ENCODE measurements around the gene FNDC4.

The FNDC4 gene

DNA sequence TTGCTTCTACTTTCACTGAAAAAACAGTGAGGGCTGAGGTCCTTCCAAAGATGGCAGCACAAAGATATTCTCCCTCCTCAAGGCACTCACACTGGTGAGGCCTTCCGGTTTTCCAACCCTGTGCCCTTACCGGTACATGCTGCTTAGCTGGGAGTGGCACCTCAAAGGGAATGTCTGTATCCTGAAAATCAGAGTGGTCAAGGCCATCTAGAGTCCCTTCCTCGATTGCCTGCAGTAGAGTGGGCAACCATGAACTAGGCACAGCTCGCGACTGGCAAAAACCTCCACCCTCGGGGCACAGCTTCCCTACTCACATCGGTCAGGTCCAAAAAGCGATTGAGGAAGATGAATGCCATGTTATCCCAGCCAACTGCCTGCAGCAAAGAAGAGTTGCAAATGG is 49.4 kb downstream of the FNDC4 start:
- TF ChIP-seq, protein P1, sequence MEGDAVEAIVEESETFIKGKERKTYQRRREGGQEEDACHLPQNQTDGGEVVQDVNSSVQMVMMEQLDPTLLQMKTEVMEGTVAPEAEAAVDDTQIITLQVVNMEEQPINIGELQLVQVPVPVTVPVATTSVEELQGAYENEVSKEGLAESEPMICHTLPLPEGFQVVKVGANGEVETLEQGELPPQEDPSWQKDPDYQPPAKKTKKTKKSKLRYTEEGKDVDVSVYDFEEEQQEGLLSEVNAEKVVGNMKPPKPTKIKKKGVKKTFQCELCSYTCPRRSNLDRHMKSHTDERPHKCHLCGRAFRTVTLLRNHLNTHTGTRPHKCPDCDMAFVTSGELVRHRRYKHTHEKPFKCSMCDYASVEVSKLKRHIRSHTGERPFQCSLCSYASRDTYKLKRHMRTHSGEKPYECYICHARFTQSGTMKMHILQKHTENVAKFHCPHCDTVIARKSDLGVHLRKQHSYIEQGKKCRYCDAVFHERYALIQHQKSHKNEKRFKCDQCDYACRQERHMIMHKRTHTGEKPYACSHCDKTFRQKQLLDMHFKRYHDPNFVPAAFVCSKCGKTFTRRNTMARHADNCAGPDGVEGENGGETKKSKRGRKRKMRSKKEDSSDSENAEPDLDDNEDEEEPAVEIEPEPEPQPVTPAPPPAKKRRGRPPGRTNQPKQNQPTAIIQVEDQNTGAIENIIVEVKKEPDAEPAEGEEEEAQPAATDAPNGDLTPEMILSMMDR (IDR thresholded peaks at IDR 0.05; ENCODE audit: insufficient read depth, low read length, poor library complexity, severe bottlenecking): no peak
- peaks cover 26% of the 10 kb centered on the region for H3K36me3 ChIP-seq (ENCODE audit: control insufficient read depth, insufficient read depth, low read length)
- no peaks in the 10 kb centered on the region for H3K27me3 ChIP-seq (replicated peaks; ENCODE audit: control insufficient read depth, insufficient read depth, low read length)
- no peak for DNase-seq (ENCODE audit: extremely low read depth, insufficient read length)
- H3K4me3 ChIP-seq (replicated peaks; ENCODE audit: low read depth, low read length): no peak overlapping the region

DNA sequence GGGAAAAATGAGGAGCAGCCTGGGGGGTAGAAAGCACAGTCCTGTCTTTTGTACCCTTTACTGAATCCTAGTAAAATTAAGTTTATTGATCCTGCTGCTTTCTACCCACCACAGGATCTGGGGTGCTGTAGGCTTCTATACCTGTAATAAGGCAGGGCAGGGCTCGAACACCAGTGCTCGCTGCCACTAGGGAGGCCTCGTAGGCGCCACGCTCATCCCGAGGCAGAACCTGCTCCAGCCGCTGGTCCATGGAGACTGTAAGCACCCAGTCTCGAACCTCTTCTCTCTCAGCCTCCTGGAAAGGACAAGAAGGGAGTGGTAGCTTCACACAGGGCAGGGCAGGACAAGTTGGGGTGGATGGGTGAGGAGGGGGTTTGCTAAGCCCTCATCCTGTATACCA is 49.8 kb downstream of the FNDC4 start:
- no peak overlapping the region for H3K4me3 ChIP-seq (replicated peaks; ENCODE audit: low read depth, low read length)
- TF ChIP-seq, protein P1 (IDR thresholded peaks at IDR 0.05; ENCODE audit: insufficient read depth, low read length, poor library complexity, severe bottlenecking): no peak
- H3K36me3 ChIP-seq (ENCODE audit: control insufficient read depth, insufficient read depth, low read length): peaks cover 30% of the 10 kb centered on the region
- DNase-seq (ENCODE audit: extremely low read depth, insufficient read length): no peak
- no peaks in the 10 kb centered on the region for H3K27me3 ChIP-seq (replicated peaks; ENCODE audit: control insufficient read depth, insufficient read depth, low read length)

DNA sequence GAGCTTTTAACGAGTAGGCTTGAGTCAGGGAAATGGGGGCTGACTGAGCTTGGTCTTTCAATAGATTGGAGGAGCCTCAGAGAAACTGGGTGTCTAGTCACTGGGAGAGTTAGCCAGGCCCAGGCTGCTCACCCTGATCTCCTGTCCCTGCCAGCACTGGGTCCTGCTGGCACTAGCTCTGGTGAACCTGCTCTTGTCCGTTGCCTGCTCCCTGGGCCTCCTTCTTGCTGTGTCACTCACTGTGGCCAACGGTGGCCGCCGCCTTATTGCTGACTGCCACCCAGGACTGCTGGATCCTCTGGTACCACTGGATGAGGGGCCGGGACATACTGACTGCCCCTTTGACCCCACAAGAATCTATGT is 52.1 kb downstream of the FNDC4 start:
- no peak for DNase-seq (ENCODE audit: extremely low read depth, insufficient read length)
- peaks cover 34% of the 10 kb centered on the region for H3K36me3 ChIP-seq (ENCODE audit: control insufficient read depth, insufficient read depth, low read length)
- H3K27me3 ChIP-seq (replicated peaks; ENCODE audit: control insufficient read depth, insufficient read depth, low read length): no peaks in the 10 kb centered on the region
- H3K4me3 ChIP-seq (replicated peaks; ENCODE audit: low read depth, low read length): no peak overlapping the region
- TF ChIP-seq, protein P1 (IDR thresholded peaks at IDR 0.05; ENCODE audit: insufficient read depth, low read length, poor library complexity, severe bottlenecking): no peak

DNA sequence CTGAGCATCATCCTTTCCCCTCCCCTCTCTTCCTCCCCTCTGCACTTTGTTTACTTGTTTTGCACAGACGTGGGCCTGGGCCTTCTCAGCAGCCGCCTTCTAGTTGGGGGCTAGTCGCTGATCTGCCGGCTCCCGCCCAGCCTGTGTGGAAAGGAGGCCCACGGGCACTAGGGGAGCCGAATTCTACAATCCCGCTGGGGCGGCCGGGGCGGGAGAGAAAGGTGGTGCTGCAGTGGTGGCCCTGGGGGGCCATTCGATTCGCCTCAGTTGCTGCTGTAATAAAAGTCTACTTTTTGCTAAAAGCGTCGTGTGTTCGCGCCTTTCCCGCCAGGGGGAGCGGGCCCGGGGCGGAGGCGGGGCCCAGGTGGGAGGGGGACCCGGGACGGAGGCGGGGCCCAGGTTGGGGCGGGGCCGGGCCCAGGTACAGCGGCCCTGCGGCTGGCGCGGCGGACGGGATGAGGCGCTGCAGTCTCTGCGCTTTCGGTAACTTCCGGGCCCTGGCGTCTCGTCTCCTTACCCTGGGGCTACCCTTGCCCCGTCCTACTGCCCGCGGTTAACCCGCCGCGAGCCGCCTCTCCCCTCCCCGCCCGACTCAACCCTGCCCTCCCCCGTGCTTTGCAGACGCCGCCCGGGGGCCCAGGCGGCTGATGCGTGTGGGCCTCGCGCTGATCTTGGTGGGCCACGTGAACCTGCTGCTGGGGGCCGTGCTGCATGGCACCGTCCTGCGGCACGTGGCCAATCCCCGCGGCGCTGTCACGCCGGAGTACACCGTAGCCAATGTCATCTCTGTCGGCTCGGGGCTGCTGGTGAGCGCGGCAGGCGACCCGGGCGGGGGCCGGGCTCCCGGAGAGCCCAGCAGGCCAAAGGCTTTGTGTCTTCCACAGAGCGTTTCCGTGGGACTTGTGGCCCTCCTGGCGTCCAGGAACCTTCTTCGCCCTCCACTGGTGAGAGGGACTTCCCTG is 52.8 kb downstream of the FNDC4 start, which contains the start of gene KRTCAP3:
Gene KRTCAP3, plus strand, starts transcription at position 424 of the 962 bp plus-strand sequence. Its CDS starts 32 bp downstream, at position 456.
- Histone ChIP-seq H3K4me3 (replicated peaks; ENCODE audit: low read depth, low read length) (no peak within 1 kb of the TSS), H3K36me3 (ENCODE audit: control insufficient read depth, insufficient read depth, low read length) (peaks cover 35% of the 10 kb centered on the region), H3K27me3 (replicated peaks; ENCODE audit: control insufficient read depth, insufficient read depth, low read length) (no peaks in the 10 kb centered on the region)
- TF ChIP-seq, protein P1 (IDR thresholded peaks at IDR 0.05; ENCODE audit: insufficient read depth, low read length, poor library complexity, severe bottlenecking): no peak
- peak; percentile 41 for DNase-seq (ENCODE audit: extremely low read depth, insufficient read length)
